Measurements from ENCODE around the gene NOL12.

NOL12 gene

GRCh38 chr22:37669586-37669985, 16.6 kb upstream of the NOL12 start:
- Histone ChIP-seq H3K4me3 (ENCODE audit: low read depth, low read length) (no peak overlapping the region), H3K4me1 (ENCODE audit: control insufficient read depth, insufficient read depth, low read length) (no peaks in the 10 kb centered on the region; the same call in 1 of the 2 replicates), H3K27ac (ENCODE audit: extremely low read depth, low read depth, low read length) (no peak overlapping the region), H3K9me3 (ENCODE audit: control insufficient read depth, insufficient read depth, low read depth, low read length) (no peaks in the 10 kb centered on the region), H3K36me3 (ENCODE audit: control insufficient read depth in 2 of 2, insufficient read depth in 1 of 2, low read length in 2 of 2) (peaks cover 8 to 28% of the 10 kb centered on the region in 2 experiments; a peak in 2 of 3 replicates)
- ChIA-PET POLR2A (interaction anchor here (0.6 to 7.0 kb wide), 3 partner anchors 11 to 82 kb away, joined by 3 to 38 read pairs (median 4); partner anchors contain the start of genes NOL12 and PDXP), CTCF (interaction anchor here (0.6 to 3.3 kb wide), 4 partner anchors 8 to 27 kb away, joined by 3 to 26 read pairs (median 8); no protein-coding TSS in a partner anchor)
- 0 out of 2 replicates have a peak, but pooled peaks have one; percentile 29 for TF ChIP-seq PRDM10 (tag by site-specific recombination; IDR thresholded peaks at IDR 0.05)
- no peak for TF ChIP-seq ZNF2 (tag by site-specific recombination; IDR thresholded peaks at IDR 0.05)
- 0 out of 2 replicates have a peak, but pooled peaks have one; percentile 38 for TF ChIP-seq ZBTB17 (tag by site-specific recombination; IDR thresholded peaks at IDR 0.05)
- no peak for TF ChIP-seq ZSCAN30 (tag by site-specific recombination; IDR thresholded peaks at IDR 0.05)
- TF ChIP-seq ZXDB (tag by site-specific recombination; IDR thresholded peaks at IDR 0.05), result no peak

GRCh38 chr22:37672206-37672919, 13.8 kb upstream of the NOL12 start:
- H3K36me3 ChIP-seq (ENCODE audit: control insufficient read depth in 2 of 2, insufficient read depth in 1 of 2, low read length in 2 of 2), result peaks cover 2 to 4% of the 10 kb centered on the region in 2 experiments; a peak in 2 of 3 replicates
- CTCF ChIA-PET, result interaction anchor here (0.6 to 3.3 kb wide), 6 partner anchors 11 to 532 kb away, joined by 3 to 26 read pairs (median 8); partner anchors contain the start of gene PDXP
- H3K9me3 ChIP-seq (ENCODE audit: control insufficient read depth, insufficient read depth, low read depth, low read length), result no peaks in the 10 kb centered on the region
- TF ChIP-seq ZNF645 (tag by site-specific recombination; IDR thresholded peaks at IDR 0.05) (no peak), ZNF677 (tag by site-specific recombination; IDR thresholded peaks at IDR 0.05) (no peak), EGR2 (tag by site-specific recombination; IDR thresholded peaks at IDR 0.05; ENCODE audit: low read depth) (no peak), ZNF280D (tag by site-specific recombination; IDR thresholded peaks at IDR 0.05) (no peak), ZNF561 (tag by site-specific recombination; IDR thresholded peaks at IDR 0.05; ENCODE audit: borderline replicate concordance) (no peak), SCRT2 (tag by site-specific recombination; IDR thresholded peaks at IDR 0.05) (no peak), ZNF529 (tag by site-specific recombination; IDR thresholded peaks at IDR 0.05; ENCODE audit: insufficient replicate concordance) (no peak), ZNF112 (tag by site-specific recombination; IDR thresholded peaks at IDR 0.05) (no peak), PRDM4 (tag by site-specific recombination; IDR thresholded peaks at IDR 0.05) (no peak), ZNF354C (tag by site-specific recombination; IDR thresholded peaks at IDR 0.05; ENCODE audit: borderline replicate concordance, low read depth) (no peak), ZNF391 (tag by site-specific recombination; IDR thresholded peaks at IDR 0.05; ENCODE audit: borderline replicate concordance, low read depth) (no peak), ZNF292 (tag by site-specific recombination; IDR thresholded peaks at IDR 0.05; ENCODE audit: borderline replicate concordance, low read depth) (no peak)
- POLR2A ChIA-PET, result interaction anchor here (1.4 to 7.0 kb wide), 3 partner anchors 9 to 13 kb away, joined by 7 to 38 read pairs (median 8); partner anchors contain the start of gene PDXP
- H3K27ac ChIP-seq (ENCODE audit: extremely low read depth, low read depth, low read length), result no peak overlapping the region
- no peak overlapping the region for H3K4me3 ChIP-seq (ENCODE audit: low read depth, low read length)
- peaks cover 8% of the 10 kb centered on the region for H3K4me1 ChIP-seq (ENCODE audit: control insufficient read depth, insufficient read depth, low read length)
